ENCODE results near the gene EMC1.

GRCh38 chr1:19255288-19255687, 4.0 kb upstream of the EMC1 start:
- TF ChIP-seq, protein P1, sequence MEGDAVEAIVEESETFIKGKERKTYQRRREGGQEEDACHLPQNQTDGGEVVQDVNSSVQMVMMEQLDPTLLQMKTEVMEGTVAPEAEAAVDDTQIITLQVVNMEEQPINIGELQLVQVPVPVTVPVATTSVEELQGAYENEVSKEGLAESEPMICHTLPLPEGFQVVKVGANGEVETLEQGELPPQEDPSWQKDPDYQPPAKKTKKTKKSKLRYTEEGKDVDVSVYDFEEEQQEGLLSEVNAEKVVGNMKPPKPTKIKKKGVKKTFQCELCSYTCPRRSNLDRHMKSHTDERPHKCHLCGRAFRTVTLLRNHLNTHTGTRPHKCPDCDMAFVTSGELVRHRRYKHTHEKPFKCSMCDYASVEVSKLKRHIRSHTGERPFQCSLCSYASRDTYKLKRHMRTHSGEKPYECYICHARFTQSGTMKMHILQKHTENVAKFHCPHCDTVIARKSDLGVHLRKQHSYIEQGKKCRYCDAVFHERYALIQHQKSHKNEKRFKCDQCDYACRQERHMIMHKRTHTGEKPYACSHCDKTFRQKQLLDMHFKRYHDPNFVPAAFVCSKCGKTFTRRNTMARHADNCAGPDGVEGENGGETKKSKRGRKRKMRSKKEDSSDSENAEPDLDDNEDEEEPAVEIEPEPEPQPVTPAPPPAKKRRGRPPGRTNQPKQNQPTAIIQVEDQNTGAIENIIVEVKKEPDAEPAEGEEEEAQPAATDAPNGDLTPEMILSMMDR (IDR thresholded peaks at IDR 0.05) = no peak
- TF ChIP-seq POLR2A (IDR thresholded peaks at IDR 0.05) = no peak

Data from breast epithelium (tissue), 3 donors.